Measurements from ENCODE around the gene PNPLA5.

The PNPLA5 gene

GRCh38 chr22:43854786-43855271 is 37.0 kb downstream of the PNPLA5 start:
- no peak for DNase-seq (ENCODE audit: low read depth)

GRCh38 chr22:43854121-43854785 is 37.6 kb downstream of the PNPLA5 start:
- no peak for DNase-seq (ENCODE audit: low read depth)

- DNase-seq (ENCODE audit: low read depth) = no peak
Observed at GRCh38 chr22:43853328-43853931, 38.4 kb downstream of the PNPLA5 start.

- no peak for DNase-seq (ENCODE audit: low read depth)
Observed at GRCh38 chr22:43852573-43853327, 39.1 kb downstream of the PNPLA5 start.

GRCh38 chr22:43851979-43852307 is 39.9 kb downstream of the PNPLA5 start:
- DNase-seq (ENCODE audit: low read depth) = no peak

GRCh38 chr22:43851058-43851978 is 40.5 kb downstream of the PNPLA5 start:
- DNase-seq (ENCODE audit: low read depth) = no peak

GRCh38 chr22:43850529-43850928 is 41.3 kb downstream of the PNPLA5 start:
- DNase-seq (ENCODE audit: low read depth) = no peak

GRCh38 chr22:43849731-43850130 is 42.1 kb downstream of the PNPLA5 start:
- no peak for DNase-seq (ENCODE audit: low read depth)

- no peak for DNase-seq (ENCODE audit: low read depth)
Observed at GRCh38 chr22:43848366-43849171, 43.2 kb downstream of the PNPLA5 start.

- no peak for DNase-seq (ENCODE audit: low read depth)
Observed at GRCh38 chr22:43847376-43848289, 44.2 kb downstream of the PNPLA5 start.

- no peak for DNase-seq (ENCODE audit: low read depth)
Observed at GRCh38 chr22:43846966-43847365, 44.8 kb downstream of the PNPLA5 start.

- no peak for DNase-seq (ENCODE audit: low read depth)
Observed at GRCh38 chr22:43845981-43846380, 45.8 kb downstream of the PNPLA5 start.

- DNase-seq (ENCODE audit: low read depth) = no peak
Observed at GRCh38 chr22:43844560-43845545, 47.0 kb downstream of the PNPLA5 start.

GRCh38 chr22:43843783-43844530 is 47.9 kb downstream of the PNPLA5 start:
- no peak for DNase-seq (ENCODE audit: low read depth)

GRCh38 chr22:43841742-43842141 is 50.1 kb downstream of the PNPLA5 start:
- DNase-seq (ENCODE audit: low read depth) = no peak

GRCh38 chr22:43840851-43841250 is 51.0 kb downstream of the PNPLA5 start:
- no peak for DNase-seq (ENCODE audit: low read depth)

- no peak for DNase-seq (ENCODE audit: low read depth)
Observed at GRCh38 chr22:43840431-43840830, 51.4 kb downstream of the PNPLA5 start.

- DNase-seq (ENCODE audit: low read depth) = no peak
Observed at GRCh38 chr22:43839781-43840180, 52.0 kb downstream of the PNPLA5 start.
